Measurements from ENCODE around the gene FLNB.

Gene FLNB

DNA sequence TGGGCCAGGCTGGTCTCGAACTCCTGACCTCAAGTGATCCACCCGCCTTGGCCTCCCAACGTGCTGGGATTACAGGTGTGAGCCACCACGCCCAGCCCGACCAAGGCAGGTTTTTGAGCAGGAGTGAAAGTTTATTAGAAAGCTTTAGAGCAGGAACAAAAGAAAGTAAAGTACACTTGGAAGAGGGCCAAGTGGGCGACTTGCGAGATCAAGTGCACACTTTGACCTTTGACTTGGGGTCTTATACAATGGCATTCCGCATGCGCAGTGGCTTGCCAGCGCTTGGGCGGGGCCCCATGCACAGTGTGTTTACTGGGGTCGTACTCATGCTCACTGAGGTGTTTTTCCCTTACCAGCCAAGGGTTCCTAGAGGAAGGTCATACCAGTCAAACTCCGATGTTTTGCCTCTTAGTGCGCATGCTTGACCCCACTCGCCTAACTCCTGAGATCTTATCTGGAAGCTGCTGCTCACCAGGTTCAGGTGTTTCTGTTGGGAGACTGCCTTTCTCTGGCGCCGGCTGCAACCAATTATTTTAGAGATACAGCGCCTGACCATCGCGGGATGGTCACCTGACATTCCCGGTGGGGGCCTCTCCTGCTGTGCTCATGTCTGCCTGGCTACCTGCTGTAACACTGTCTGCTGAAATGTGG, 46.9 kb upstream of the FLNB start:
- TF ChIP-seq POLR2AphosphoS5 (IDR thresholded peaks at IDR 0.05; ENCODE audit: low read depth, low read length), result no peak
- no peak for TF ChIP-seq TAF1 (IDR thresholded peaks at IDR 0.05; ENCODE audit: borderline replicate concordance, insufficient read depth, low read length)
- TF ChIP-seq FOXP2 (optimal IDR thresholded peaks at IDR 0.05; ENCODE audit: borderline replicate concordance, extremely low read depth, extremely low read length, insufficient read depth), result no peak
- TF ChIP-seq, protein P1, sequence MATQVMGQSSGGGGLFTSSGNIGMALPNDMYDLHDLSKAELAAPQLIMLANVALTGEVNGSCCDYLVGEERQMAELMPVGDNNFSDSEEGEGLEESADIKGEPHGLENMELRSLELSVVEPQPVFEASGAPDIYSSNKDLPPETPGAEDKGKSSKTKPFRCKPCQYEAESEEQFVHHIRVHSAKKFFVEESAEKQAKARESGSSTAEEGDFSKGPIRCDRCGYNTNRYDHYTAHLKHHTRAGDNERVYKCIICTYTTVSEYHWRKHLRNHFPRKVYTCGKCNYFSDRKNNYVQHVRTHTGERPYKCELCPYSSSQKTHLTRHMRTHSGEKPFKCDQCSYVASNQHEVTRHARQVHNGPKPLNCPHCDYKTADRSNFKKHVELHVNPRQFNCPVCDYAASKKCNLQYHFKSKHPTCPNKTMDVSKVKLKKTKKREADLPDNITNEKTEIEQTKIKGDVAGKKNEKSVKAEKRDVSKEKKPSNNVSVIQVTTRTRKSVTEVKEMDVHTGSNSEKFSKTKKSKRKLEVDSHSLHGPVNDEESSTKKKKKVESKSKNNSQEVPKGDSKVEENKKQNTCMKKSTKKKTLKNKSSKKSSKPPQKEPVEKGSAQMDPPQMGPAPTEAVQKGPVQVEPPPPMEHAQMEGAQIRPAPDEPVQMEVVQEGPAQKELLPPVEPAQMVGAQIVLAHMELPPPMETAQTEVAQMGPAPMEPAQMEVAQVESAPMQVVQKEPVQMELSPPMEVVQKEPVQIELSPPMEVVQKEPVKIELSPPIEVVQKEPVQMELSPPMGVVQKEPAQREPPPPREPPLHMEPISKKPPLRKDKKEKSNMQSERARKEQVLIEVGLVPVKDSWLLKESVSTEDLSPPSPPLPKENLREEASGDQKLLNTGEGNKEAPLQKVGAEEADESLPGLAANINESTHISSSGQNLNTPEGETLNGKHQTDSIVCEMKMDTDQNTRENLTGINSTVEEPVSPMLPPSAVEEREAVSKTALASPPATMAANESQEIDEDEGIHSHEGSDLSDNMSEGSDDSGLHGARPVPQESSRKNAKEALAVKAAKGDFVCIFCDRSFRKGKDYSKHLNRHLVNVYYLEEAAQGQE (IDR thresholded peaks at IDR 0.05; ENCODE audit: insufficient read depth in 1 of 2, low read depth in 2 of 2, low read length in 2 of 2), result no peak
- TF ChIP-seq SIN3A (IDR thresholded peaks at IDR 0.05; ENCODE audit: borderline replicate concordance, insufficient read depth, low read length), result no peak

DNA sequence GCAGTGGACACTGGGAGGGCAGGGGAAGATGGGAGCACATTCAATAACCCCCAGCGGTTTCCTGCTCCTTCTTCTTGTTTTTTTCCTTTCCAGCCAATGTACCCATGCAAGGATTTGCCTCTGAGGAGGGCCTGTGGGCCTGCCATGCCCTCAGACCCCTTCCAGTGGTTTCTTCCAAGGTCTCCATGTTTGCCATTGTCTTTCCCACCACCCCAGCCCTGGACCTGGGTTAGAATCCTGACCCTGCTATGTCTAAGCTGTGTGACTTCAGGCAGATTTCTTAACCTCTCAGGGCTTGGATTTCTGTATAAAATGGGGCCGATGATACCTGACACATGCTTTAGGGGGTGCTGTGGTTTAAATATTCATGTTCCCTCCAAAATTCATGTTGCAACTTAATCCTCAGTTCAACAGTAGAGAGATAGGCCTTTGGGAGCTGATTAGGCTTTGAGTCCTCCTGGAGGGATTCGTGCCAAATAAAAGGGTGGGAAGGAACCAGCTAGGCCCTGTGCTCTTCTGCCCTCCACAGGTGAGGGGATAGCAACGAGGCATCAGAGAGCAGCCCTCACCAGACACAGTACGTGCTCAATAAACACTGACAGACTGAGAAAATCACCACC, 46.3 kb upstream of the FLNB start:
- TF ChIP-seq FOXP2 (optimal IDR thresholded peaks at IDR 0.05; ENCODE audit: borderline replicate concordance, extremely low read depth, extremely low read length, insufficient read depth), result no peak
- no peak for TF ChIP-seq TAF1 (IDR thresholded peaks at IDR 0.05; ENCODE audit: borderline replicate concordance, insufficient read depth, low read length)
- no peak for TF ChIP-seq SIN3A (IDR thresholded peaks at IDR 0.05; ENCODE audit: borderline replicate concordance, insufficient read depth, low read length)
- TF ChIP-seq, protein P1 (IDR thresholded peaks at IDR 0.05; ENCODE audit: insufficient read depth in 1 of 2, low read depth in 2 of 2, low read length in 2 of 2), result no peak
- TF ChIP-seq POLR2AphosphoS5 (IDR thresholded peaks at IDR 0.05; ENCODE audit: low read depth, low read length), result no peak

DNA sequence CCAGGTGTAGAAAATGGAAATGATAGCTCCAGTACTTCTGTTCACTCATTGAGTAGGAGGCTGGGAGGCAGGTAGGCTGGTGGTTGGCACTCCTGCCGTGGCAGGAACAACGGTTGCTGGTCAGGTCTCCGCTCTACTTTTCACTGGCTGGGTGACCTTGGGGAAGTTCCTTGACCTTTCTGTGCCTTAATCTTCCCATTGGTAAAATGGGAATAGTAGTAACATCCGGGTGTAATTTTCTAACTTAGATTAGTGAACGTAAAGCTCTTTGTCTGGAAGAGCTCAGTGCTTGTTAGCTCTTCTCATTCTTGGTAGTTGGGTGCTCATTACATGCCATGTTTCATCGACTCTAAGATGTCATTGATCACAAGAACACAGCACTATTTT, 45.8 kb upstream of the FLNB start:
- TF ChIP-seq TAF1 (IDR thresholded peaks at IDR 0.05; ENCODE audit: borderline replicate concordance, insufficient read depth, low read length) (no peak), SIN3A (IDR thresholded peaks at IDR 0.05; ENCODE audit: borderline replicate concordance, insufficient read depth, low read length) (no peak), POLR2AphosphoS5 (IDR thresholded peaks at IDR 0.05; ENCODE audit: low read depth, low read length) (no peak), FOXP2 (optimal IDR thresholded peaks at IDR 0.05; ENCODE audit: borderline replicate concordance, extremely low read depth, extremely low read length, insufficient read depth) (no peak)
- TF ChIP-seq, protein P1 (IDR thresholded peaks at IDR 0.05; ENCODE audit: insufficient read depth in 1 of 2, low read depth in 2 of 2, low read length in 2 of 2), result no peak

DNA sequence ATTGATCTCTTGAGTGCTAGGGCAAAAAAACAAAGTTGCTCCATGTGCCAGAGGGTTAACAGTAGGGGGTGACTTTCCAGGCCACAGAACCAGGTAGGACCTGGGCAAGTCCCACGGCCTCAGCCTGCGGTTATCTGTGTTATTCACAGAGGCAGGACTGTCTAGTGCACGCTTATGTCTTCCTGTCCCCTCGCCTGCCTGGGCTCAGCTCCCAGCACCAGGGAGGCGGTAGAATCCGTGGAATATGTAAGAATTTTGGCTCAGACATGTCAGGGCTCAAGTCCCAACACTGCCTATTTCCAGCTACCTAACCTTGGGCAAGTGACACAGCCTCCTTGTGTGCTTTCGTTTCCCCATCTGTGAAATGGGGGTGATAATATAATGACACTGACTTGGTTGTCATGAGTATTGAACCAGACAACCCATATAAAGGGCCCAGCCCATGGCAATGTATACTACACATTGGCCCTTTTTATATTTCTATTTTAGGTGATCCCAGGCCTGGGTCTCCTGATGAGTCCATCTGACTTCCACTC, 44.3 kb upstream of the FLNB start:
- TF ChIP-seq SIN3A (IDR thresholded peaks at IDR 0.05; ENCODE audit: borderline replicate concordance, insufficient read depth, low read length) (no peak), POLR2AphosphoS5 (IDR thresholded peaks at IDR 0.05; ENCODE audit: low read depth, low read length) (no peak), FOXP2 (optimal IDR thresholded peaks at IDR 0.05; ENCODE audit: borderline replicate concordance, extremely low read depth, extremely low read length, insufficient read depth) (no peak), TAF1 (IDR thresholded peaks at IDR 0.05; ENCODE audit: borderline replicate concordance, insufficient read depth, low read length) (no peak)
- TF ChIP-seq, protein P1 (IDR thresholded peaks at IDR 0.05; ENCODE audit: insufficient read depth in 1 of 2, low read depth in 2 of 2, low read length in 2 of 2), result no peak

Measured in PFSK-1 (cell line).